ELF-1 (cell line): Measurements from ENCODE around the gene GABRR2.
A peak's percentile ranks its signal among the peaks of the same experiment; 100 is the strongest.
"Not testable (repeated sequence)": the region's sequence is repeated elsewhere in the genome, so short reads cannot be mapped to it uniquely, and the experiment has no call there.

ENCODE experiments used
- DNase-seq: peaks from one replicate; pipeline ENCODE4 v3.0.0-alpha.2; 2016; ENCODE audit warnings: low read depth, low spot score

Gene GABRR2

DNA sequence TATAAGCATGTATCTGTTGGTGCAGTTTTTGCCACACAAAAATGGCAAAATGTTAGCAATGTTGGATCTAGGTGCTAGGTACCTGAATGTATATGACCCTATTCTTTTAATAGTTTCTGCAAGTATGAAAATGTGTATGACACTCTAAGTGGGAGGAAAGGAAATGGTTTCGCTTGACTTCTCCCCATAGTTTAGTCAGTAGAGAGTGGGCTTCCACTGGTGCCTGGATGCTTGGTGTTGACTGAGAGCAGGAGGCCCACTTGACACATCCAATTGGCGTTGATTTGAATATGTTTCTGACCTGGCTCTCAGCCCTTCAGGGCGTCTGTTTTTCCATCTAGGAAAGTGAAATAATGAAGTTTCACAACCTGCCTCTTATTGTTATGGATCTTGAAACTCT, 56.2 kb downstream of the GABRR2 start:
- DNase-seq = no peak

DNA sequence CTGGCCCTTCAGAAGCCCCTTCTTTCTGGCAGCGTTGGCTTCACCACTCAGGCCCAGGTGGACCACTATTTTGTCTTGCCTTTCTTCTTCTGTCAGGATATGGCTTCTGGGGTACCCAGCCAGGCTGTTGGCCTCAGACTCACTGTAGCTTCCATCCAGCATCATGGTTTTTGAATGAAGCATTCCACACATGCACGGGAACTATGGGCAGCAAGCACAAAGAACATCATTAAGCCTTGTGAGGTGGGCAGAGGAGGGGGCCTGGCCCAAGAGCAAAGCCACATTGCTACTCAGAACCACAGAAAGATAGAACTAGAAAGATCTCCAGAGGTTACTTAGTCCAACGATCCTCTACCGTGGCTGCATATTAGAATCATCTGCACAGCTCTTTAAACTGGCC, 57.3 kb downstream of the GABRR2 start:
- DNase-seq = no peak

DNA sequence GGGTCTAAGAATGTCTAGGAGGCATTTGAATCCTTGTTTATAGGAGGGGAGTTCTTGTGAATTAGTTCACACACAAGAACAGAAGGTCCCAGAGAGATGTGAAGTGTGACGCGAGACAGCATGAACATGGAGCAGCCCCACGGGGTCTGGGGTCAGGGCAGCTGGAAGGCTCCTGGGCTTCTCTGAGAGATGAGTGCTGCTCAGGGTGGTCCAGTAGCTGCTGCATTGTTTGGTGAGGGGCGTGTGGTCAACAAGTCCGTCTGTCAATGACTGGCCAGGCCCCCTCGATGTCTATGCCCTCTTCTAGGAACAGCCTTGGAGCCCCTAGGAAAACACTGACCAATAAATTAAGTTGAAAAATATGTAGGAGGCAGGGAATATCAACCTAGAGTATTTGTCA, 57.8 kb downstream of the GABRR2 start:
- no peak for DNase-seq

DNA sequence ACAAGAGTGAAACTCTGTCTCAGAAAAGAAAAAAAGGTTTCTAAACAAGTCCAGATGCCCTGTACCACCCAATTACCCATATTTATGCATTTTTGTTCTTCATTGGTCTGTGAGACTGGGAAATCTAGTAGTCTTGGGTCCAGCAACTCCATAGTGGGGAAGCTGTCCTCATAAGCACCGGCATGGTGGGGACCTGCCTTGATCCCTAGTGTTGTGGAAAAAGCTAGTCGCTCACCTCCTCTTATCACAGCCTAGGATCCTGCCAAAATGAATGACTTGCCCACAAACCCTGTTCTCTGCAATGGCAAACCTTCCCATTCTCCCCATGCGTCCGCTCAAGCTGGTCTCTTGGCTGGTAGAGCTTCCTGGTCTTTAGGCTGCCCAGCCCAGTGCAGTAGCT, 59.7 kb downstream of the GABRR2 start:
- DNase-seq = no peak

DNA sequence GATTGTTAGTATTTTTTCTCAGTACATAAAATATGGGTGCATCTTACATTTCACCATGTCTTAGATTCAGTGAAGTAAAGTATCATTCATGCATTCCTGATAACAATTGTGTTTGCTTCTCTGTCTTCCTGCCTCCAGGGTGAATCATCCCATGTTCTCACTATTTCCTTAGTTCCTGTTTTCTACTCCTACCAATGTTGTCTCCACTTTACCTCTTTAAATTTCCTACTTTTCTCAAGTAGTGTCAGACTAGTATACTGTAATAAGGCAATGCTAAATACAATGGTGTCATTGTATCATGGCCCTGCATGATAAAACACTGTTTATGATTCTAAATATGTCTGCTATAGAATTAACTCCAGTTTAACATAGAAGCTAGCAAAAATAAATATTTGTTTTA, 60.5 kb downstream of the GABRR2 start:
- DNase-seq = no peak

DNA sequence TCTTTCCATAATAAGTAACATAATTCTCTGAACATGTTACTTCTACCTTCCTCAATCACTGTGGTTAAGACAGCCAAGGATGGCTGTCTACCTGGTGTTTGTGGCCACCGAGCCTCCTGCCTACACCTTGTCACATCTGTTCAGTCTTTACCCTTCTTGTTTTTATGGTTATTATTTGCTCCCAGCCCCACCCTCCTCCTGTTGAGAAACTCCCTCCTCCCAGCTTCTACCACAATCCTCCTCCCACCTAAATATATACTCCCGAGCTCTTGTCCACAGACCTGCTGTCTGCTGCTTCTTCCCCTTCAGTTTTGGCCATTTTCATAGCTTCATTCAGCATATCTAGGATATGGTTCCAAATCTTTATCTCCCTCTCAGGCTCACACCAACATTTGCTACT, 62.2 kb downstream of the GABRR2 start:
- no peak for DNase-seq

DNA sequence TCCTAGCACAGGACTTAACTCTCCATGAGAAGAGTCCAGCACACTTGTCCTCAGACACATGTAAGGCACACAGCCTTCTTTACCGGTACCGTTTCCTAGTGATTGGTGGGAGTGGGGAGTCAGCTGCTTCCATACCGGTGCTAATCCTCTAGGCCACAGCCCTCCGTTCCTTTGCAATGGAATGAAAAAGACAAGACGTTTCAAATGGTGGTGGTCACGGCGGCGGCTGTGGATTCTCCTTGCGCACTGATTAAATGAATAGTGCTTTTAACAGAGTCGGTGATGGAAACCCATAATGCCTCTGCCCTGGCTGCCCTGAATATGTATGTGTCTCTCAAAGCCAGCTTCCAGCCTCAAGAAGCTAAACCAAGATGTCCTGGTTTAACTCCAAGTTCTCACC, 63.1 kb downstream of the GABRR2 start:
- DNase-seq = no peak

DNA sequence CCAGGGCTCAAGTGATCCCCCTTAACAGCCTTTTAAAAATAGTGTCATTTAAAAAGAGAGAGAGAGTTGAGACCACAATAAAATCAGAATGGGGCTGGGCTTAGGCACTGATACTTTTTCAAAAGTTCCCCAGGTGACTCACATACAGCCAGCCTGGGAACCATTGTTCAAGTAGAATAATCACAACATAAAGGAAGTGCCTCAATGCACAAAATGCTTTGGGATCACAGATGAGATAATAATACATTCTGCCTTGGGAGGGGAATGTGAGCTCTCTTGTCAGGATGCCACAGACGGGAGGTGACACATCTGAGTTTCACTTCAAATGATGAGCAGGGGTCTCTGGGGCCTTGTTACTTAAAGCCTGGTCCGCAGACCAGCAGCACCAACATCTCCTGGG, 63.9 kb downstream of the GABRR2 start:
- no peak for DNase-seq

DNA sequence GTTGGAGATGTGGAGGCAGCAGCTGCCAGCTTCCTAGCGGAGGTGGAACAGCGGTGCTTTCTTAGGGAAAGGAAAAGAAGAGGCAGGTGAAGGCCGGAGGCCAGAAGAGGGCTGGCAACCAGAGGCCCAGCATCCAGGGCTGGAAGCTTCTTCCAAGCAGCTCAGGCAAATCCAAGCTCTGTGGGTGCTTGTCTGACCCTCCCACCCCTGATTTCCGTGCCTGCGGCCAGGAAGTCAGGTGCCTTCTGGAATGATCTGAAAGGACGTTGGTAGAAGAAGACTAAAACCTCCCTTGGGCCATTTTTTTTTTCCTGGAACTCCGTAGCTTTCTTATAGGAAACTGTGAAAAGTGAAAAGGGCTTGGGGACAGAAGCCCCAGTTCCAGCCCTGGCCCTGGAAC, 64.9 kb downstream of the GABRR2 start:
- DNase-seq = no peak

DNA sequence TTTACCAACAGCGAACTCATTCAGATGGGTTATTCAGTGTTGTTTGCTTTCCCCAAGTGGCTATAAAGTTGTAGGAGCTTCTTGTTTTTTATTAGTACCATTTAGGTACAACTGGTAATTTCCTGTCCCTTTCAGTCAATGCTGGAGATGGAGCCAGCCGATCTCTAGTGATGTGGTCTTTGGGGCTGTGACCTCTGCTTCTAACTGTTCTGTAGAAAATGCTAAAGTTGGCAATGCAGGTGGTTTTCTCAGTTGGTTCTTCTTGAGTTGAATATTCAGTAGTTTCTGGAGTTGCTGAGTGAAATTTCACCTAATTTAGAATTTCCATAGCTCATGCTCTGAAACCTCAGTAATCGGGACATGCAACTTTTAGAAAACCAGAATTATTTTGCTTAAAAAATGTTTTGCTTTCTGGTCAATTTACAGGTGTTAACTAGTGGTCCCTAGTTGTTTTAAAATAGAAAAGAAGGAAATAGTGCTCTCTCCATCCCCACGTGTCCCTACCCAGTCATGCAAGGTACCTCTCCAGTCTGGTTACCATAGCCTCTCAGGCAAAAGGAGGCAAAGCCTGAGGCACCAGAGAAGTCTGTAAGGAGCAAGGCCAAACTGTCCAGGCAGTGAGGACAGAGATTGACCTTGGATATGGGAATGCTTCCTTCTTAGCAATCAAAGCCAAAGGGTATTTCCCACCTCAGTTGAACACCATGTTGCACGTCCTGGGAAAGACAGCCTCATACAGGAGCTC, 70.7 kb downstream of the GABRR2 start:
- no peak for DNase-seq

DNA sequence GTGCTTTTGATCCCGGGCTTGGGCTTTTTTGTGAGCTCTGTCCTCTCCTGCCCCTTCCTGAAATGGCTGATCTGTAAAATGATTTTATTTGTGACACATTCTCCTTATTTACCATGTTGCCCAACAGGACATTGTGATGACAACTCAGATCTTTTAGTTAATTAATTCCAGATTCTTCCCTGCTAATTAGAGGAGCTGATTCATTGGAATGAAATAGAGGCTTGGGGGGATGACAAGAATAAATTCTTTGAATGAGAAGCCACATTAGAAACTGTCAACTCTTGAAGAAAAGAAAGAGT, 71.8 kb downstream of the GABRR2 start:
- DNase-seq = no peak

DNA sequence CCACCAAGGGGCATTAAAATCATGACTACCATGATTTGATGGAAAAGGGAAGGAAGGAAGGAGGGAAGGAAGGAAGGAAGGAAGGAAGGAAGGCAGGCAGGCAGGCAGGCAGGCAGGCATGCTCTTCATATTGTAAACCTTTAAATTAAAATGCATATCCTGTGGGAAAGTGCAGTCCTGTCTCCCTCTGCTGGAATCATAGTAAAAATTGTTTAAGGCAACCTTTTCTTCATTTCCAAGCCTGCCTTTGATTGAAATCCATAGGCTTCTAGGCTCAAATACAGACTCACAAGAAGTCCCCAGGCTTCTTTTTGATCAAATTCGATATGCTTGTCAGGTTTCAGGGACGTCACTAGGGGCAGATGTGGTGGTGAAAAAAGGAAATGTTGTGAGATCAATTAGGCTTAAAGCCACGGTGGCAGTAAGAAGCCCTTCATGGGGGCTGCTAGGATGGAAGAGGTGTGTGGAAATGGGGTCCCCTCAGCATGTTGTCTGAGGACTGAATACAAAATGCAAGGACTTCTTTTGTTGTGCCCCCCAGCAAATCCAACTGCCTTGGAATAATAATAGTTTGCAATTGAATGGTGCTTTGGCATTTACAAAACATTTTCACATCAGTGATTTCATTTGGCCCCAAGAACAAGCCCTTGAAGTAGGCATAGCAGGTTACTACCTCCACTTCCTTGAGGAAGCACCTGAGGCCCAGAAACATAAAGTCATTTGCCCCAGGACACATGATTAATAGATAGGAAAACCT, 72.3 kb downstream of the GABRR2 start:
- DNase-seq = peak; percentile 54

DNA sequence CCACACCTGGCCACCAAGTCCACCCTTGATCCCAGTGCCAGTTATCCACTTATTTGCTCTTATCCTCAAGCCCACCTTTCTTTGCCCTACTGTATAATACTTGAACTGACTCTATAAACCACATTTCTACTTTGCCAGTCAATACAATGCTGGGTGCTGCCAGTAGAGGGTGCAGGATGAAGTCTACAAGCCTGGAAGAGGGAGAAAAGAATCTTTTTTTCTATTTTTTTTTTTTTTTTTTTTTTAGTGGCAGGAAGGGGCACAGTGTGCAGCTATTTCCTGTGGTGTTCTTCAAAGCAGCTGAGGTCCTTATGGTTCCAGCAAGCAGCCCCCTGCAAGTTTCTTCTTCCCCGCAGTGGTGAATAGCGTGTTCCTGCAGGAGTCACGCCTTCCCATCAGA, 75.8 kb downstream of the GABRR2 start:
- DNase-seq = no peak

DNA sequence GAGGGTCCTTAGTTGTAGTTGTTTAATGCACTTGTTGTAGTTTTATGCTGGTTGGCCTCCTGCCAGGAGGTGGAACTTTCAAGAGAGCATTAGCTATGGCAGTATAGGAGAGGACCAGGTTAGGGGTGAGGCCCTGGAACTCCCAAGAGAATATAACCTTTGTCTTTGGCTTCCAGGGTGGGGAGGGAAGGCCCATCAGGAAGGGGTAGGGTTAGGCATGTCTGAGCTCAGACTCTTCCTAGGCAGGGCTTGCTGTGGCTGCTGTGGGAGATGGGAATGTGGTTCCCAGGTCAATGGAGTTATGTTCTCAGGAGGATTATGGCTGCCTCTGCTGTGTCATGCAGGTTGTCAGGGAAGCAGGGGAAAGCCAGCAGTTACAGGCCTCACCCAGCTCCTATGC, 77.9 kb downstream of the GABRR2 start:
- DNase-seq = no peak

DNA sequence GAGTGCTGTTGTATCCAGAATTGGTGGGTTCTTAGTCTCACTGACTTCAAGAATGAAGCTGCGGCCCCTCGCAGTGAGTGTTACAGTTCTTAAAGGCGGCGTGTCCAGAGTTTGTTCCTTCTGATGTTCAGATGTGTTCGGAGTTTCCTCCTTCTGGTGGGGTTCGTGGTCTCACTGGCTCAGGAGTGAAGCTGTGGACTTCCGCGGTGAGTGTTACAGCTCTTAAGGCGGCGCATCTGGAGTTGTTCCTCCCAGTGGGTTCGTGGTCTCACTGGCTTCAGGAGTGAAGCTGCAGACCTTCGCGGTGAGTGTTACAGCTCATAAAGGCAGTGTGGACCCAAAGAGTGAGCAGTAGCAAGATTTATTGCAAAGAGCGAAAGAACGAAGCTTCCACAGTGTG, 81.5 kb downstream of the GABRR2 start:
- not testable (repeated sequence) for DNase-seq

DNA sequence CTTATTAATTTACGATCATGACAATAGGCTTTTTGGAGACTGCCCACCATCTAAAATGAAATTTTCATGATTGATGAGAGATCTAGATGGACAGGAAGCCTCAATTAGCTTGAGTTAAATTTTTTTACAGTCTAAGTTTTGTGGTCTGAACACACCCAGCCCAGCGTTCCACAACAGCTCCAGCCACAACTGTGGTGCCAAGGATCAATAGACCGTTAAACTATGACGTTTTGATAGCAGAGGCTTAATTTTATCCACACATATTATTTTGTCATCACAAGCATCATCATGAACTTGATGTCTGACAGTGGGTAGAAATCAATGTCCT, 92.4 kb downstream of the GABRR2 start:
- no peak for DNase-seq

DNA sequence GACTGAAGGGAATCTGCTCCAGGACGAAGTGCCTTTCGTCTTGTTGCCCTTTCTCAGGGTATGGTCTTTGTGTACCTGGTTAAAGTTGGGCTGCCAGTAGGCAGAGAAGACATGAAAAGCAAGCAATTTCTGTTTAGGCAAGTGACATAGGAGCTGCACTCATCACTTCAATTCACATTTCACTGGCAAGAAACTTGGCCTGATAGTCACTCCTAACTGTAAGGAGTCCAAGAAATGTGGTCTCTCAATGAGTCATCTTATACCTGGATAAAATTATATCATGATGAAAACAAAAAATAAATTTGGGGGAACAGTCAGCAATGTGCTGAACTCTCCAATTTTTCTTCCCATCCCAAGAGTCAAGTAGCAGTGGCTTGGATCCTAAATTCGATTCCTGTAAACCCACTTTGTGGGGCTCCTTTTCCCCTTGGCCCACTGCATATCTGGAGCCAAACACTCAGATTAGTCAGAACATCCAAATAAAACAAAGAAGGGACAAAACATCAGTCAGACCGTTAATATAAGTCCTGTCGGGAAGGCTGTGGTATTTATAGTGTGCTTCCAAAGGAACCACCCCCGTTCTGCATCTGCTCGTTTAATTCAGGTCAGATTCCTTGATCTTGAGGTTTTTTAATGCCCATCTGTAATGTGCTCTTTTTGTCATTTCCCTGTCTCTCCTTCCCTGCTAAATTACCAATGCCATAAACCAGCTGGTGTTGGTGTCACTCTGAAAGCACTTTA, 93.0 kb downstream of the GABRR2 start:
- DNase-seq = no peak

DNA sequence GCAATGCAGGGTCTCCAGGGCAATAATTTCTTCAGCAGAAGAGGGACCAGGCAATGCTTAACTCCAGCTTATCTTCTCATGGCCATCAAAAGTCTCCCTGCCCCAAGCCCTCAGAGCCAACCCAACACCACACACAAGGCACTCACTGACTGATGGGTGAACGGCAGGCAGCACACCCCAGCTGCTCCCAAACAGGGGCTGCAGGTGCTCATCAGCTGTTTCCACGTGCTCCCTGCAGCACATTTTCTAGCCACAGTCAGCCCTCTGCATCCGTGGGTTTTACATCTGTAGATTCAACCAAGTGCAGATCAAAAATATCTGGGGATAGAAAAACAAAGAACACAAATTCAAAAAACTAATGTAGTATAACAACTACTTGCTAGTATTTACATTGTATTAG, 94.0 kb downstream of the GABRR2 start:
- no peak for DNase-seq

DNA sequence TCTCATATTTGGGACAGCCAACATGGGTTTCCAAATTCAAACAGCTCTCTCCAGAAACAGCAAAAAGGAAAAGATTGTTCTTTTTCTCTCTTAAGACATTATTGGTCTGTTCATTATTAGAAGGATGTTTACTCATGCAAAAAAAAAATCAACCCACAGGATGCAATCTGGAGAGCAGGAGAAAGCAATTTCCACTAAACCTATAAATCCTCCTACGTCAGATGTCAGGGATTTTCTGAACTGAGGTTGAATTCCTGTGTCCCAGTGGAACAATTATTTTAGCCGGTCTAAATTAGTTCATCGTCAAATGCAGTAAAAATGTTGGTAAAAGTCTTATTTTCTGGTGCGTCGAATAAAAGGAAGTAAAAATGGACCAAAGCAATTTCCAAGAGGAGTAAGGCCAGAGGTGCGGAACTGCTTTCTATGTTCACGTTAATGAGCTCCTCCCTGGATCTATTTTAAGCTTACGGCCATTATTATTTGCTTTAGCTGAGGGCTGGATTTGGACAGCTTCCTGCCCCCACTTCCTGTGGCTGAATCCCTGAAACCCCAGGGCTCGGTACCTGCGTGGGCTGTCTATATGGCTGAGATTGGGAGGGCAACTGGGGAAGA, 97.7 kb downstream of the GABRR2 start, which contains the start of gene GABRR1:
GABRR1 (minus strand) TSS at position 60 of the 612 bp plus-strand sequence; CDS start at position 24, 36 bp downstream.
- no peak for DNase-seq

DNA sequence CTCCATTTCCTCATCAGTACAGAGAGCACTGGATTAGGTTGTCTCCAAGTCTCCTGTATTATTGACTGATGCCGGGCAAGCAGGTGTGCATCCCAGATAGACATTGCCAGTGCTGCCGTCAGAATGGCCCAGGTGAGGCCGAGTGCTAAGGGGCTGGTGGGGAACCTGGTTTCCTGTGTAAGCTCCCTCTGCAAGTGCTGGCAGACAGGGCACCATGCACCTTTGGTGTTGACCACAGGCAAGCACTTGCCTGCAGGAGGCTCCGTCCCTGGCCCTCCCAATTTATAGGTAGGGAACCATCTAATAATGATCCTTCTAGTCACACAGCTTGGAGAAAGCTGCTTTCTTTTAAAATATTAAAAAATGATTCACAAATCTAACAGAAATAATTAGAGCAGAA, 98.7 kb downstream of the GABRR2 start:
- no peak for DNase-seq

DNA sequence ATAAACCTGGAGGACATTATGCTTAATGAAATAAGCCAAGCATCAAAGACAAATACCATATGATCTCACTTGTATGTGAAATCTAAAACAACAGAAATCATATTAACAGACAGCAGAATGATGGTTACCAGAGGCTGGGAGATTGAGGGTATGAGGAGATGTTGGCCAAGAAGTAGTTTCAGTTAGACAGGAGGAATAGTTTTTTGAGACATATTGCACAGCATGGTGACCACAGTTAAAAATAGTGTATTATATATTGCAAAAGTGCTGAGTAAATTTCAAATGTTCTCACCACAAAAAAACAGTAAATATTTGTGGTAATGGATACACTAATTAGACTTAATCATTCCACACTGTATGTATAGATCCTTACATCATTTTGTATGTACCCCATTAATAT, 99.7 kb downstream of the GABRR2 start:
- DNase-seq = no peak

DNA sequence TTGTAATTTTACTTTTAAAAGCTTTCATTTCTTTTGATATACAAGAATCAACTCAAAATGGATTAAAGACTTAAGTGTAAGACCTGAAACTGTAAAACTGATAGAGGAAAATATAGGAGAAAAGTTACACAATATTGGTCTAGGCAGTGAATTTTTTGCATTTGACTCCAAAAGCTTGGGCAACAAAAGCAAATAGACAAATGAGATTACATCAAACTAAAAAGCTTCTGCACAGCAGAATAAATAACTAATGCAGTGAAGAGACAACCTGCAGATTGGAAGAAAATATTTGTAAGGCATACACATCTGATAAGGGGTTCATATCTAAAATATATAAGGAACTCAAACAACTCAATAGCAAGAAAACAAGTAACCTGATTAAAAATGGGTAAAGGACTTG, 100.9 kb downstream of the GABRR2 start:
- DNase-seq = no peak

DNA sequence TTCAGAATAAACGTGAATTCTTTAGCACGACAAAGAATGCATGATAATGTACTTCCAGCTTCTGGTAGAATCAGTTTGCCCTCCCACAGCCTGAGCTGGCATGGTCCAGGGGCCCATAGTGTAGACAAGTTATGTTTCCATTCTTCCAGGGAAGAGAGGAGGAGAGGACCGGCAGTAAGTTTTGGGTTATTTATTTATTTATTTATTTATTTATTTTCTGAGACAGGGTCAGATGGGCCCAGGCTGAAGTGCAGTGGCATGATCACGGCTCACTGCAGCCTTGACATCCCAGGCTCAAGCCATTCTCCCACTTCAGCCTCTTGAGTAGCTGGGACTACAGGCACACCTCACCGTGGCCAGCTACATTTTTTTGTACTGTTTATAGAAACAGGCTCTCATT, 102.6 kb downstream of the GABRR2 start:
- DNase-seq = no peak
